ENCODE data around the gene ZBTB39.
"Not testable (repeated sequence)": the region's sequence is repeated elsewhere in the genome, so short reads cannot be mapped to it uniquely, and the experiment has no call there.

DNA sequence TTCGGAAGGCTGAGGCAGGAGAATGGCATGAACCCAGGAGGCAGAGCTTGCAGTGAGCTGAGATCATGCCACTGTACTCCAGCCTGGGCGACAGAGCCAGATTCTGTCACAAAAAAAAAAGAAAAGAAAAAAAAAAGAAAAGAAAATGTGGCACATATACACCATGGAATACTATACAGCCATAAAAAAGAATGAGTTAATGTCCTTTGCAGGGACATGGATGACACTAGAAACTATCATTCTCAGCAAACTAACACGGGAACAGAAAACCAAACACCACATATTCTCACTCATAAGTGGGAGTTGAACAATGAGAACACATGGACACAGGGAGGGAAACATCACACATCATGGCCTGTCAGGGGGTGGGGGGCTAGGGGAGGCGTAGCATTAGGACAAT is 29.0 kb downstream of the ZBTB39 start:
- TF ChIP-seq, protein P1, sequence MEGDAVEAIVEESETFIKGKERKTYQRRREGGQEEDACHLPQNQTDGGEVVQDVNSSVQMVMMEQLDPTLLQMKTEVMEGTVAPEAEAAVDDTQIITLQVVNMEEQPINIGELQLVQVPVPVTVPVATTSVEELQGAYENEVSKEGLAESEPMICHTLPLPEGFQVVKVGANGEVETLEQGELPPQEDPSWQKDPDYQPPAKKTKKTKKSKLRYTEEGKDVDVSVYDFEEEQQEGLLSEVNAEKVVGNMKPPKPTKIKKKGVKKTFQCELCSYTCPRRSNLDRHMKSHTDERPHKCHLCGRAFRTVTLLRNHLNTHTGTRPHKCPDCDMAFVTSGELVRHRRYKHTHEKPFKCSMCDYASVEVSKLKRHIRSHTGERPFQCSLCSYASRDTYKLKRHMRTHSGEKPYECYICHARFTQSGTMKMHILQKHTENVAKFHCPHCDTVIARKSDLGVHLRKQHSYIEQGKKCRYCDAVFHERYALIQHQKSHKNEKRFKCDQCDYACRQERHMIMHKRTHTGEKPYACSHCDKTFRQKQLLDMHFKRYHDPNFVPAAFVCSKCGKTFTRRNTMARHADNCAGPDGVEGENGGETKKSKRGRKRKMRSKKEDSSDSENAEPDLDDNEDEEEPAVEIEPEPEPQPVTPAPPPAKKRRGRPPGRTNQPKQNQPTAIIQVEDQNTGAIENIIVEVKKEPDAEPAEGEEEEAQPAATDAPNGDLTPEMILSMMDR (IDR thresholded peaks at IDR 0.05): not testable (repeated sequence)
- TF ChIP-seq POLR2A (IDR thresholded peaks at IDR 0.05): not testable (repeated sequence)

All from Peyer's patch (tissue), 4 donors.